PFSK-1 (cell line): ENCODE measurements around the gene HOXC10.

Experiments
- POLR2AphosphoS5 ChIP-seq: IDR thresholded peaks from 2 replicates; pipeline ENCODE4 v1.6.1; 2012; ENCODE audit warnings: low read depth, mild to moderate bottlenecking, control low read depth, low read length, moderate library complexity
- SIN3A ChIP-seq: IDR thresholded peaks from 2 replicates; pipeline ENCODE4 v1.6.1; 2012; ENCODE audit warnings: mild to moderate bottlenecking, low read length, moderate library complexity, borderline replicate concordance; ENCODE audit not compliant: insufficient read depth
- TAF1 ChIP-seq: IDR thresholded peaks from 2 replicates; pipeline ENCODE4 v1.6.1; 2012; ENCODE audit warnings: low read length, control low read depth, borderline replicate concordance; ENCODE audit not compliant: insufficient read depth
- TF ChIP-seq, protein P1 (sequence below), 2 experiments: IDR thresholded peaks; 2 replicates each; pipeline versions ENCODE4 v1.6.1 to v1.8.0; 2011 to 2012; ENCODE audit warnings: low read depth in 2 of 2, low read length in 2 of 2, control low read depth in 1 of 2, inconsistent platforms in 1 of 2, mild to moderate bottlenecking in 1 of 2, moderate library complexity in 1 of 2; ENCODE audit not compliant: insufficient read depth in 1 of 2

- TF ChIP-seq SIN3A (no peak), TAF1 (no peak), POLR2AphosphoS5 (no peak)
- TF ChIP-seq, protein P1, sequence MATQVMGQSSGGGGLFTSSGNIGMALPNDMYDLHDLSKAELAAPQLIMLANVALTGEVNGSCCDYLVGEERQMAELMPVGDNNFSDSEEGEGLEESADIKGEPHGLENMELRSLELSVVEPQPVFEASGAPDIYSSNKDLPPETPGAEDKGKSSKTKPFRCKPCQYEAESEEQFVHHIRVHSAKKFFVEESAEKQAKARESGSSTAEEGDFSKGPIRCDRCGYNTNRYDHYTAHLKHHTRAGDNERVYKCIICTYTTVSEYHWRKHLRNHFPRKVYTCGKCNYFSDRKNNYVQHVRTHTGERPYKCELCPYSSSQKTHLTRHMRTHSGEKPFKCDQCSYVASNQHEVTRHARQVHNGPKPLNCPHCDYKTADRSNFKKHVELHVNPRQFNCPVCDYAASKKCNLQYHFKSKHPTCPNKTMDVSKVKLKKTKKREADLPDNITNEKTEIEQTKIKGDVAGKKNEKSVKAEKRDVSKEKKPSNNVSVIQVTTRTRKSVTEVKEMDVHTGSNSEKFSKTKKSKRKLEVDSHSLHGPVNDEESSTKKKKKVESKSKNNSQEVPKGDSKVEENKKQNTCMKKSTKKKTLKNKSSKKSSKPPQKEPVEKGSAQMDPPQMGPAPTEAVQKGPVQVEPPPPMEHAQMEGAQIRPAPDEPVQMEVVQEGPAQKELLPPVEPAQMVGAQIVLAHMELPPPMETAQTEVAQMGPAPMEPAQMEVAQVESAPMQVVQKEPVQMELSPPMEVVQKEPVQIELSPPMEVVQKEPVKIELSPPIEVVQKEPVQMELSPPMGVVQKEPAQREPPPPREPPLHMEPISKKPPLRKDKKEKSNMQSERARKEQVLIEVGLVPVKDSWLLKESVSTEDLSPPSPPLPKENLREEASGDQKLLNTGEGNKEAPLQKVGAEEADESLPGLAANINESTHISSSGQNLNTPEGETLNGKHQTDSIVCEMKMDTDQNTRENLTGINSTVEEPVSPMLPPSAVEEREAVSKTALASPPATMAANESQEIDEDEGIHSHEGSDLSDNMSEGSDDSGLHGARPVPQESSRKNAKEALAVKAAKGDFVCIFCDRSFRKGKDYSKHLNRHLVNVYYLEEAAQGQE (IDR thresholded peaks at IDR 0.05; ENCODE audit: insufficient read depth in 1 of 2, low read depth in 2 of 2, low read length in 2 of 2) = no peak
Observed at GRCh38 chr12:54025499-54026405, 40.8 kb downstream of the HOXC10 start.
